H1 (cell line): Measurements from ENCODE around the gene NOTCH2. TPM values are rescaled to one million over a fixed set of nuclear protein-coding genes. Genes with fewer than 3 reads are reported as not detected.

Experiments
- CTCF ChIA-PET: fragments of 300-600 bp; sonication (Branson Sonifier 250); formaldehyde crosslinking; loops from one replicate; lab custom pipeline; 2021; ENCODE audit not compliant: partially characterized antibody; lab: Charles Lee
- POLR2A ChIA-PET: fragments of 300-600 bp; sonication (Branson Sonifier 250); formaldehyde crosslinking; loops from one replicate; lab custom pipeline; 2021; ENCODE audit warnings: inconsistent platforms; ENCODE audit not compliant: partially characterized antibody; lab: Charles Lee
- DNase-seq, 2 experiments: peaks; one replicate each; pipeline versions ENCODE4 v3.0.0 to v3.0.0-alpha.2; 2010 to 2022; ENCODE audit warnings: low spot score in 2 of 2, low read depth in 1 of 2, mixed read lengths in 1 of 2
- FAIRE-seq: peaks from 2 replicates; lab custom pipeline; 2011; peaks lifted over from hg19 to GRCh38; lab: Jason Lieb, UNC
- H2AFZ ChIP-seq: 2 replicates; pipeline ENCODE4 v1.8.1; 2012; ENCODE audit warnings: low read length, inconsistent platforms
- H2AK5ac ChIP-seq: 2 replicates; pipeline ENCODE4 v1.6.1; 2013; ENCODE audit warnings: low read depth, low read length
- H2BK120ac ChIP-seq: replicated peaks from 2 replicates; pipeline ENCODE3; 2013; ENCODE audit warnings: low read depth, low read length, inconsistent platforms
- H2BK12ac ChIP-seq: 2 replicates; pipeline ENCODE4 v1.6.1; 2013; ENCODE audit warnings: low read depth, low read length
- H2BK15ac ChIP-seq: 2 replicates; pipeline ENCODE4 v1.6.1; 2013; ENCODE audit warnings: low read length
- H2BK20ac ChIP-seq: 2 replicates; pipeline ENCODE4 v1.6.1; 2013; ENCODE audit warnings: low read length
- H2BK5ac ChIP-seq: 2 replicates; pipeline ENCODE4 v1.6.1; 2013; ENCODE audit warnings: low read depth, low read length
- H3K14ac ChIP-seq: 2 replicates; pipeline ENCODE4 v1.6.1; 2013; ENCODE audit warnings: inconsistent platforms; ENCODE audit not compliant: insufficient read length
- H3K18ac ChIP-seq: 2 replicates; pipeline ENCODE4 v1.6.1; 2013; ENCODE audit warnings: low read length; ENCODE audit errors: extremely low read depth
- H3K23ac ChIP-seq: 2 replicates; pipeline ENCODE4 v1.6.1; 2013; ENCODE audit warnings: inconsistent platforms; ENCODE audit not compliant: insufficient read length
- H3K23me2 ChIP-seq: 2 replicates; pipeline ENCODE4 v1.6.1; 2013; ENCODE audit warnings: low read depth, low read length
- H3K27ac ChIP-seq: 2 replicates; pipeline ENCODE4 v1.6.1; 2011; ENCODE audit warnings: low read depth, low read length, inconsistent platforms
- H3K27me3 ChIP-seq, 4 experiments: replicated peaks in 1 of 4; 1 replicate in 1 of 4; 2 replicates in 3 of 4; pipeline versions ENCODE4 v1.6.1 to v1.8.1; 2011 to 2013; ENCODE audit warnings: low read length in 3 of 4, mild to moderate bottlenecking in 3 of 4, inconsistent platforms in 2 of 4, mixed read lengths in 2 of 4, moderate library complexity in 1 of 4; ENCODE audit not compliant: control insufficient read depth in 3 of 4, insufficient read depth in 3 of 4; ENCODE audit errors: extremely low read depth in 1 of 4
- H3K36me3 ChIP-seq, 4 experiments: 2 replicates each; pipeline versions ENCODE4 v1.6.1 to v1.8.1; 2011 to 2013; ENCODE audit warnings: mild to moderate bottlenecking in 4 of 4, low read length in 3 of 4, moderate library complexity in 2 of 4, control low read depth in 1 of 4, inconsistent platforms in 1 of 4; ENCODE audit not compliant: insufficient read depth in 4 of 4, control insufficient read depth in 2 of 4
- H3K4ac ChIP-seq: replicated peaks from 2 replicates; pipeline ENCODE3; 2013; ENCODE audit warnings: low read length, low read depth, mixed read lengths, inconsistent platforms; ENCODE audit not compliant: insufficient read length
- H3K4me1 ChIP-seq, 4 experiments: replicated peaks in 1 of 4; 1 replicate in 1 of 4; 2 replicates in 3 of 4; pipeline versions ENCODE4 v1.6.1 to v1.8.1; 2011 to 2013; ENCODE audit warnings: low read length in 3 of 4, inconsistent platforms in 2 of 4, mixed read lengths in 1 of 4; ENCODE audit not compliant: insufficient read depth in 4 of 4, control insufficient read depth in 3 of 4
- H3K4me2 ChIP-seq, 2 experiments: 2 replicates each; pipeline versions ENCODE4 v1.6.1 to v1.8.1; 2011 to 2013; ENCODE audit warnings: low read depth in 2 of 2, low read length in 2 of 2, control low read depth in 1 of 2, inconsistent platforms in 1 of 2, mild to moderate bottlenecking in 1 of 2; ENCODE audit not compliant: insufficient read depth in 1 of 2
- H3K4me3 ChIP-seq, 4 experiments: fragments of 200-600, 300-600 bp in 1 of 4; sonication (generic), shearing (Covaris generic), sonication (Bioruptor Twin) in 1 of 4; 2 replicates each; pipeline versions ENCODE4 v1.5.1 to v1.8.1; 2011 to 2016; ENCODE audit warnings: low read length in 4 of 4, low read depth in 3 of 4, control low read depth in 2 of 4, inconsistent platforms in 2 of 4, mild to moderate bottlenecking in 2 of 4, mixed read lengths in 1 of 4, moderate library complexity in 1 of 4; ENCODE audit not compliant: insufficient read depth in 2 of 4; ENCODE audit errors: extremely low read depth in 1 of 4
- H3K56ac ChIP-seq: replicated peaks from 2 replicates; pipeline ENCODE3; 2013; ENCODE audit warnings: low read depth, mild to moderate bottlenecking, mixed read lengths, low read length, inconsistent platforms; ENCODE audit not compliant: insufficient read length
- H3K79me1 ChIP-seq: 2 replicates; pipeline ENCODE4 v1.6.1; 2013; ENCODE audit warnings: low read depth, low read length, control low read depth
- H3K79me2 ChIP-seq, 2 experiments: 2 replicates each; pipeline versions ENCODE4 v1.6.1 to v1.8.1; 2012 to 2013; ENCODE audit warnings: low read length in 2 of 2, mild to moderate bottlenecking in 2 of 2, inconsistent platforms in 1 of 2; ENCODE audit not compliant: insufficient read depth in 2 of 2, control insufficient read depth in 1 of 2
- H3K9ac ChIP-seq, 4 experiments: replicated peaks in 1 of 4; 1 replicate in 1 of 4; 2 replicates in 3 of 4; pipeline versions ENCODE4 v1.6.1 to v1.8.1; 2011 to 2013; ENCODE audit warnings: low read depth in 3 of 4, low read length in 3 of 4, control low read depth in 2 of 4, mild to moderate bottlenecking in 2 of 4, moderate library complexity in 2 of 4, inconsistent platforms in 1 of 4; ENCODE audit errors: extremely low read depth in 1 of 4
- H3K9me3 ChIP-seq, 2 experiments: 2 replicates each; pipeline versions ENCODE4 v1.6.1 to v1.8.1; 2012 to 2013; ENCODE audit warnings: mild to moderate bottlenecking in 2 of 2, moderate library complexity in 2 of 2, control low read depth in 1 of 2, inconsistent platforms in 1 of 2, low read depth in 1 of 2, low read length in 1 of 2, mixed read lengths in 1 of 2; ENCODE audit not compliant: insufficient read depth in 2 of 2
- H4K20me1 ChIP-seq, 2 experiments: replicated peaks in 1 of 2; 2 replicates each; pipeline versions ENCODE3 to v1.8.1; 2011 to 2013; ENCODE audit warnings: inconsistent platforms in 2 of 2, low read length in 2 of 2, mild to moderate bottlenecking in 1 of 2; ENCODE audit not compliant: insufficient read depth in 2 of 2, control insufficient read depth in 1 of 2
- H4K5ac ChIP-seq: 2 replicates; pipeline ENCODE4 v1.6.1; 2013; ENCODE audit warnings: low read length, low read depth, mixed read lengths, inconsistent platforms; ENCODE audit not compliant: insufficient read length
- H4K8ac ChIP-seq: 2 replicates; pipeline ENCODE4 v1.8.0; 2013; ENCODE audit warnings: mild to moderate bottlenecking, moderate library complexity, low read length, inconsistent platforms; ENCODE audit not compliant: insufficient read depth; ENCODE audit errors: extremely low read depth
- H4K91ac ChIP-seq: replicated peaks from 2 replicates; pipeline ENCODE3; 2013; ENCODE audit warnings: low read length, mixed read lengths, inconsistent platforms; ENCODE audit not compliant: insufficient read length
- ASH2L ChIP-seq: fragments of 200-600, 300-600 bp; sonication (generic); IDR thresholded peaks from one replicate; pipeline ENCODE4 v1.7.1; 2017; ENCODE audit warnings: low read length
- CEBPB ChIP-seq: IDR thresholded peaks from 2 replicates; pipeline ENCODE4 v1.6.1; 2012; ENCODE audit warnings: low read depth, low read length
- GABPA ChIP-seq: IDR thresholded peaks from 2 replicates; pipeline ENCODE4 v1.6.1; 2011; ENCODE audit warnings: mild to moderate bottlenecking, low read length, moderate library complexity, borderline replicate concordance; ENCODE audit not compliant: insufficient read depth
- HDAC2 ChIP-seq, 2 experiments: fragments of 300-600 bp in 1 of 2; sonication (generic) in 1 of 2; IDR thresholded peaks; 2 replicates each; pipeline ENCODE4 v1.6.1; 2011 to 2012; ENCODE audit warnings: low read depth in 2 of 2, low read length in 2 of 2, mild to moderate bottlenecking in 2 of 2, moderate library complexity in 2 of 2, borderline replicate concordance in 1 of 2, inconsistent platforms in 1 of 2
- KDM4A ChIP-seq: IDR thresholded peaks from one replicate; pipeline ENCODE4 v1.7.1; 2012; ENCODE audit warnings: low read depth, mild to moderate bottlenecking, moderate library complexity, low read length, inconsistent platforms; ENCODE audit not compliant: severe bottlenecking
- POLR2AphosphoS5 ChIP-seq: IDR thresholded peaks from 2 replicates; pipeline ENCODE4 v1.6.1; 2011; ENCODE audit warnings: low read depth, low read length
- RFX5 ChIP-seq: IDR thresholded peaks from 2 replicates; pipeline ENCODE4 v1.6.1; 2011; ENCODE audit warnings: low read depth, low read length, improper control_type of control experiment, borderline replicate concordance
- RNF2 ChIP-seq: fragments of 200-900, 300-1000 bp; sonication (generic); IDR thresholded peaks from 2 replicates; pipeline ENCODE4 v1.7.1; 2016; ENCODE audit warnings: borderline replicate concordance, low read depth, mild to moderate bottlenecking, antibody characterized with exemption, low read length; ENCODE audit not compliant: poor library complexity, severe bottlenecking; ENCODE audit errors: missing control alignments
- SRF ChIP-seq: IDR thresholded peaks from 2 replicates; pipeline ENCODE4 v1.6.1; 2011; ENCODE audit warnings: mild to moderate bottlenecking, low read depth, low read length, moderate library complexity
- TAF1 ChIP-seq: IDR thresholded peaks from 2 replicates; pipeline ENCODE4 v1.6.1; 2011; ENCODE audit warnings: mild to moderate bottlenecking, low read depth, low read length
- YY1 ChIP-seq: IDR thresholded peaks from 2 replicates; pipeline ENCODE4 v1.6.1; 2011; ENCODE audit warnings: low read depth, mild to moderate bottlenecking, low read length
- ZNF274 ChIP-seq: IDR thresholded peaks from 2 replicates; pipeline ENCODE4 v1.7.0; 2012; ENCODE audit warnings: low read length, borderline replicate concordance; ENCODE audit errors: extremely low read depth
- WGBS, 2 experiments: shearing (Covaris generic) in 1 of 2; methylation state at CpG; one replicate each; pipeline versions ENCODE4 v1.1.6 to v1.1.7; 2013 to 2015; ENCODE audit warnings: low lambda C conversion rate in 2 of 2, mixed read lengths in 2 of 2, inconsistent platforms in 1 of 2, low coverage in 1 of 2, missing lambda C conversion rate in 1 of 2; ENCODE audit not compliant: insufficient replicate concordance in 2 of 2, insufficient coverage in 1 of 2, insufficient read length in 1 of 2; ENCODE audit errors: extremely low coverage in 1 of 2, missing lambda C conversion rate in 1 of 2; 5-methylcytosine and 5-hydroxymethylcytosine counted together
- polyA plus RNA-seq, 7 experiments: library from polyadenylated mRNA; depleted of rRNA in 3 of 7; stranded (reverse) in 5 of 7; unstranded in 2 of 7; fragments of >200 nt in 5 of 7; fragments of 200-250 nt in 2 of 7; gene quantifications; 1 replicate in 5 of 7; 2 replicates in 1 of 7; 4 replicates in 1 of 7; pipeline versions ENCODE4 v1.2.1 to v1.2.3, GENCODE V29; 2011 to 2013; ENCODE audit warnings: missing spikeins in 2 of 7, mixed read lengths in 2 of 7
- total RNA-seq: library from RNA; stranded (reverse); fragmentation: NEBNext Ultra II Directional; extraction: Animal tissue kit (Norgen Biotek cat#: 25700); gene quantifications from 2 replicates; pipeline ENCODE4 v1.2.1, GENCODE V29; 2021

Gene NOTCH2
- total and polyA plus RNA-seq, 2 of the 8 experiments (the other 6 are each of a cell fraction or from before 2014, with no cell fraction given): 17.7 to 63.0 TPM

DNA sequence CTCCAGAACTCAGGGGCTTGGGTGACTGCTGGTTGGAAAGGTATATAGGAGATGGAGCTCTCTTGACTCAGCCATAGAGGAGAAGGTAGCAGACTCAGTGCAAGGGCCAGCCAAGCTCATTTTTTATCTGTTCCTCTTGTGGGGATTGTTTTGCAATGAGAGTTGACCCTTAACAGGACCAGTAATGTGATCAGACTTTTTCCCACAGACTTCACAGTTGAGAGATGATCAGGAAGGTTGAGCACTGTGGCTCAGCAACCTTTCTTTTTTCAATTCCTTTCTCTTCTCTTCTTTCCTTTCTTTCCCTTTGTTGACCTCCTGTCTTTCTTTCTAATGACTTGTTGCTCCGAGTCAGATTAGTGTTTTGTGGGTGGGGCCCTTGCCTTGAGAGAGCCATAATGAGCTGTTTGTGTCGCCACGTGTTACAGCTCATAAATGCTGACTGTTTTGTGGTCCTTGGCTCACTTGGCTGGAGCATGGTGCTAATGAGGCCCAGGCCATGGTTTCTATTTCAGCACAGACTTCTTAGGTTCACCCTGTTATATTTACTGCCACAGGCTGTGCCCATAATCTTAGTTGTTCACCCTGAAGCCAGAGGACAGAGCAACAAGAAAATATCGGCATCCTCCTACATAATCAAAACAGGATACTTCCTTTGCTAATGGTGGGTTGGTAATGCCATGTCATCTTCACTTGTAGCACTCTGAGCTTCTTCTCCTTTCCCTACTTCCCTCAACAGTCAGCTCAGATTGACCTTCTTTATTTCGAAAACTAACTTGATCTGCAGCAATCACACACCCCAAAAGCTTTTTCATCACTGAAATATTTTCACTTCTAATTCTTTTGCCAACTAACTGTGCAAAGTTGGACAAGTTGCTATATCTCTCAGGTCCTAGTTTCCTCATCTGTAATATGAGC is 187.1 kb downstream of the NOTCH2 start:
- Histone ChIP-seq H3K36me3 (no peaks in the 10 kb centered on the region), H3K18ac (no peak overlapping the region), H2BK15ac (no peak overlapping the region), H3K4me3 (no peak overlapping the region), H4K20me1 (no peaks in the 10 kb centered on the region), H3K9ac (no peak overlapping the region), H2AK5ac (no peak overlapping the region), H4K5ac (no peak overlapping the region), H4K8ac (no peak overlapping the region), H3K9me3 (no peaks in the 10 kb centered on the region), H3K23ac (no peak overlapping the region), H3K27me3 (no peaks in the 10 kb centered on the region), H3K23me2 (no peaks in the 10 kb centered on the region), H3K79me1 (no peaks in the 10 kb centered on the region), H2BK120ac (no peak overlapping the region), H2AFZ (no peak overlapping the region), H3K14ac (no peak overlapping the region), H3K27ac (no peak overlapping the region)
- WGBS, 2 experiments: 85% methylated on average over 5 of the region's 5 CpGs; no CpG with 5 or more reads in 1 of the 2 experiments
- ChIA-PET POLR2A (no interaction called here), CTCF (interaction anchor here (0.7 to 6.8 kb wide), 9 partner anchors 9 to 145 kb away, joined by 3 to 62 read pairs (median 3); no protein-coding TSS in a partner anchor)
- FAIRE-seq (no peak), DNase-seq (no peak)
- TF ChIP-seq RFX5 (no peak), ASH2L (no peak), SRF (no peak), KDM4A (no peak), TAF1 (no peak), CEBPB (no peak), HDAC2 (IDR thresholded peaks at IDR 0.05; ENCODE audit: borderline replicate concordance in 1 of 2, low read depth in 2 of 2, low read length in 2 of 2) (no peak), GABPA (no peak), YY1 (no peak), POLR2AphosphoS5 (no peak), ZNF274 (no peak), RNF2 (no peak)
- TF ChIP-seq, all 59 proteins: peak for 0
- no peak overlapping the region for H2BK12ac ChIP-seq
- no peak overlapping the region for H2BK5ac ChIP-seq
- H2BK20ac ChIP-seq: no peak overlapping the region
- no peak overlapping the region for H4K91ac ChIP-seq
- no peak overlapping the region for H3K4ac ChIP-seq
- H3K4me1 ChIP-seq: no peaks in the 10 kb centered on the region
- H3K79me2 ChIP-seq: no peaks in the 10 kb centered on the region
- H3K4me2 ChIP-seq: no peak overlapping the region
- no peak overlapping the region for H3K56ac ChIP-seq
